ENCODE measurements around the gene OBSL1. TPM values are rescaled to one million over a fixed set of nuclear protein-coding genes. Genes with fewer than 3 reads are reported as not detected.

Gene OBSL1
- total and polyA plus RNA-seq, 4 donors, result 14.2 to 35.3 (median 27.3) TPM

DNA sequence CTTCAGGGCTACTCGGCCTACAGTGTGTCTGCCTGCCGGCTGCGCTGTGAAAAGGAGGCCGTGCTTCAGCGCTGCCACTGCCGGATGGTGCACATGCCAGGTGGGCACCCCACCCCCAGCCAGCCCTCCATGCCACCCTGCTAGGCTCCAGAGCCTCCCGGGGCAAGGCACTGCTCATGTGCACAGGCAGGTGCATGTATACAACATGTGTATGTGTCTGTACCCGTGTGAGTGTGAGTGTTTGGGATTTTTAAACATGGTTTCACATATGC lies 39.0 kb downstream of the OBSL1 start:
- no peak for DNase-seq (ENCODE audit: low spot score)
- Histone ChIP-seq H3K36me3 (ENCODE audit: control insufficient read depth in 4 of 4, insufficient read depth in 3 of 4, low read depth in 1 of 4, low read length in 3 of 4) (no peaks in the 10 kb centered on the region), H3K4me3 (ENCODE audit: low read depth in 1 of 3, low read length in 3 of 3) (no peak overlapping the region), H3K27ac (ENCODE audit: low read depth in 1 of 2, low read length in 2 of 2) (no peak overlapping the region), H3K27me3 (ENCODE audit: control insufficient read depth in 4 of 4, insufficient read depth in 4 of 4, low read length in 3 of 4) (peaks cover 0 to 5% (median 4%) of the 10 kb centered on the region in 4 donors), H3K9me3 (ENCODE audit: control insufficient read depth in 4 of 4, low read length in 3 of 4) (no peaks in the 10 kb centered on the region), H3K4me1 (ENCODE audit: control insufficient read depth in 4 of 4, insufficient read depth in 4 of 4, low read length in 3 of 4) (no peaks in the 10 kb centered on the region), H3K9ac (ENCODE audit: low read depth in 1 of 2, low read length in 2 of 2) (no peak overlapping the region)
- TF ChIP-seq HNF4G (IDR thresholded peaks at IDR 0.05), result no peak
- TF ChIP-seq RXRA (IDR thresholded peaks at IDR 0.05), result no peak
- TF ChIP-seq HNF4A (conservative IDR thresholded peaks at IDR 0.05), result no peak
- no peak for TF ChIP-seq NR2F2 (IDR thresholded peaks at IDR 0.05)
- no peak for TF ChIP-seq RAD21 (IDR thresholded peaks at IDR 0.05)
- no peak for TF ChIP-seq FOXA1 (IDR thresholded peaks at IDR 0.05)
- TF ChIP-seq EGR1 (IDR thresholded peaks at IDR 0.05; ENCODE audit: low read depth in 2 of 2), result no peak
- TF ChIP-seq GABPA (IDR thresholded peaks at IDR 0.05 in 1 of 2, conservative IDR thresholded peaks at IDR 0.05 in 1 of 2), result no peak
- TF ChIP-seq, protein P1, sequence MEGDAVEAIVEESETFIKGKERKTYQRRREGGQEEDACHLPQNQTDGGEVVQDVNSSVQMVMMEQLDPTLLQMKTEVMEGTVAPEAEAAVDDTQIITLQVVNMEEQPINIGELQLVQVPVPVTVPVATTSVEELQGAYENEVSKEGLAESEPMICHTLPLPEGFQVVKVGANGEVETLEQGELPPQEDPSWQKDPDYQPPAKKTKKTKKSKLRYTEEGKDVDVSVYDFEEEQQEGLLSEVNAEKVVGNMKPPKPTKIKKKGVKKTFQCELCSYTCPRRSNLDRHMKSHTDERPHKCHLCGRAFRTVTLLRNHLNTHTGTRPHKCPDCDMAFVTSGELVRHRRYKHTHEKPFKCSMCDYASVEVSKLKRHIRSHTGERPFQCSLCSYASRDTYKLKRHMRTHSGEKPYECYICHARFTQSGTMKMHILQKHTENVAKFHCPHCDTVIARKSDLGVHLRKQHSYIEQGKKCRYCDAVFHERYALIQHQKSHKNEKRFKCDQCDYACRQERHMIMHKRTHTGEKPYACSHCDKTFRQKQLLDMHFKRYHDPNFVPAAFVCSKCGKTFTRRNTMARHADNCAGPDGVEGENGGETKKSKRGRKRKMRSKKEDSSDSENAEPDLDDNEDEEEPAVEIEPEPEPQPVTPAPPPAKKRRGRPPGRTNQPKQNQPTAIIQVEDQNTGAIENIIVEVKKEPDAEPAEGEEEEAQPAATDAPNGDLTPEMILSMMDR (IDR thresholded peaks at IDR 0.05; ENCODE audit: low read depth, low read length, missing input control), result no peak
- TF ChIP-seq JUND (IDR thresholded peaks at IDR 0.05), result no peak
- no peak for TF ChIP-seq SP1 (IDR thresholded peaks at IDR 0.05)
- TF ChIP-seq FOXA2 (IDR thresholded peaks at IDR 0.05), result no peak
- no peak for TF ChIP-seq YY1 (IDR thresholded peaks at IDR 0.05)
- 80% methylated on average over 8 of the region's 8 CpGs for WGBS

- TF ChIP-seq, protein P2, sequence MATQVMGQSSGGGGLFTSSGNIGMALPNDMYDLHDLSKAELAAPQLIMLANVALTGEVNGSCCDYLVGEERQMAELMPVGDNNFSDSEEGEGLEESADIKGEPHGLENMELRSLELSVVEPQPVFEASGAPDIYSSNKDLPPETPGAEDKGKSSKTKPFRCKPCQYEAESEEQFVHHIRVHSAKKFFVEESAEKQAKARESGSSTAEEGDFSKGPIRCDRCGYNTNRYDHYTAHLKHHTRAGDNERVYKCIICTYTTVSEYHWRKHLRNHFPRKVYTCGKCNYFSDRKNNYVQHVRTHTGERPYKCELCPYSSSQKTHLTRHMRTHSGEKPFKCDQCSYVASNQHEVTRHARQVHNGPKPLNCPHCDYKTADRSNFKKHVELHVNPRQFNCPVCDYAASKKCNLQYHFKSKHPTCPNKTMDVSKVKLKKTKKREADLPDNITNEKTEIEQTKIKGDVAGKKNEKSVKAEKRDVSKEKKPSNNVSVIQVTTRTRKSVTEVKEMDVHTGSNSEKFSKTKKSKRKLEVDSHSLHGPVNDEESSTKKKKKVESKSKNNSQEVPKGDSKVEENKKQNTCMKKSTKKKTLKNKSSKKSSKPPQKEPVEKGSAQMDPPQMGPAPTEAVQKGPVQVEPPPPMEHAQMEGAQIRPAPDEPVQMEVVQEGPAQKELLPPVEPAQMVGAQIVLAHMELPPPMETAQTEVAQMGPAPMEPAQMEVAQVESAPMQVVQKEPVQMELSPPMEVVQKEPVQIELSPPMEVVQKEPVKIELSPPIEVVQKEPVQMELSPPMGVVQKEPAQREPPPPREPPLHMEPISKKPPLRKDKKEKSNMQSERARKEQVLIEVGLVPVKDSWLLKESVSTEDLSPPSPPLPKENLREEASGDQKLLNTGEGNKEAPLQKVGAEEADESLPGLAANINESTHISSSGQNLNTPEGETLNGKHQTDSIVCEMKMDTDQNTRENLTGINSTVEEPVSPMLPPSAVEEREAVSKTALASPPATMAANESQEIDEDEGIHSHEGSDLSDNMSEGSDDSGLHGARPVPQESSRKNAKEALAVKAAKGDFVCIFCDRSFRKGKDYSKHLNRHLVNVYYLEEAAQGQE (IDR thresholded peaks at IDR 0.05), result no peak
- no peak for TF ChIP-seq NR2F2 (IDR thresholded peaks at IDR 0.05)
- TF ChIP-seq, protein P3, sequence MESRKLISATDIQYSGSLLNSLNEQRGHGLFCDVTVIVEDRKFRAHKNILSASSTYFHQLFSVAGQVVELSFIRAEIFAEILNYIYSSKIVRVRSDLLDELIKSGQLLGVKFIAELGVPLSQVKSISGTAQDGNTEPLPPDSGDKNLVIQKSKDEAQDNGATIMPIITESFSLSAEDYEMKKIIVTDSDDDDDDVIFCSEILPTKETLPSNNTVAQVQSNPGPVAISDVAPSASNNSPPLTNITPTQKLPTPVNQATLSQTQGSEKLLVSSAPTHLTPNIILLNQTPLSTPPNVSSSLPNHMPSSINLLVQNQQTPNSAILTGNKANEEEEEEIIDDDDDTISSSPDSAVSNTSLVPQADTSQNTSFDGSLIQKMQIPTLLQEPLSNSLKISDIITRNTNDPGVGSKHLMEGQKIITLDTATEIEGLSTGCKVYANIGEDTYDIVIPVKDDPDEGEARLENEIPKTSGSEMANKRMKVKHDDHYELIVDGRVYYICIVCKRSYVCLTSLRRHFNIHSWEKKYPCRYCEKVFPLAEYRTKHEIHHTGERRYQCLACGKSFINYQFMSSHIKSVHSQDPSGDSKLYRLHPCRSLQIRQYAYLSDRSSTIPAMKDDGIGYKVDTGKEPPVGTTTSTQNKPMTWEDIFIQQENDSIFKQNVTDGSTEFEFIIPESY (IDR thresholded peaks at IDR 0.05), result no peak
- no peak for TF ChIP-seq GABPA (IDR thresholded peaks at IDR 0.05 in 1 of 2, conservative IDR thresholded peaks at IDR 0.05 in 1 of 2)
- no peak for TF ChIP-seq RAD21 (IDR thresholded peaks at IDR 0.05)
- TF ChIP-seq ATF3 (IDR thresholded peaks at IDR 0.05), result no peak
- TF ChIP-seq FOXA2 (IDR thresholded peaks at IDR 0.05), result no peak
- no peak for TF ChIP-seq JUND (IDR thresholded peaks at IDR 0.05)
- TF ChIP-seq TAF1 (conservative IDR thresholded peaks at IDR 0.05), result no peak
- TF ChIP-seq, protein P1 (IDR thresholded peaks at IDR 0.05; ENCODE audit: low read depth, low read length, missing input control), result no peak
- no peak for TF ChIP-seq HNF4G (IDR thresholded peaks at IDR 0.05)
- TF ChIP-seq SP1 (IDR thresholded peaks at IDR 0.05), result no peak
- no peak for TF ChIP-seq FOXA1 (IDR thresholded peaks at IDR 0.05)
- TF ChIP-seq MAX (IDR thresholded peaks at IDR 0.05), result no peak
- TF ChIP-seq RXRA (IDR thresholded peaks at IDR 0.05), result no peak
- no peak for TF ChIP-seq HNF4A (conservative IDR thresholded peaks at IDR 0.05)
- H3K4me1 ChIP-seq (ENCODE audit: control insufficient read depth in 4 of 4, insufficient read depth in 4 of 4, low read length in 3 of 4), result no peaks in the 10 kb centered on the region
- H3K27ac ChIP-seq (ENCODE audit: low read depth in 1 of 2, low read length in 2 of 2), result no peak overlapping the region
- no peak overlapping the region for H3K9ac ChIP-seq (ENCODE audit: low read depth in 1 of 2, low read length in 2 of 2)
- no peaks in the 10 kb centered on the region for H3K9me3 ChIP-seq (ENCODE audit: control insufficient read depth in 4 of 4, low read length in 3 of 4)
- DNase-seq (ENCODE audit: low spot score), result no peak
- no peak overlapping the region for H3K4me3 ChIP-seq (ENCODE audit: low read depth in 1 of 3, low read length in 3 of 3)
- 68% methylated on average over 20 of the region's 20 CpGs for WGBS
- peaks cover 0 to 5% (median 4%) of the 10 kb centered on the region in 4 donors for H3K27me3 ChIP-seq (ENCODE audit: control insufficient read depth in 4 of 4, insufficient read depth in 4 of 4, low read length in 3 of 4)
- no peaks in the 10 kb centered on the region for H3K36me3 ChIP-seq (ENCODE audit: control insufficient read depth in 4 of 4, insufficient read depth in 3 of 4, low read depth in 1 of 4, low read length in 3 of 4)
Measured at GRCh38 chr2:219531639-219532377, 39.5 kb downstream of the OBSL1 start.

Data from liver (tissue), 9 donors.